ENCODE results near the gene ATP2B3. TPM values are rescaled to one million over a fixed set of nuclear protein-coding genes. Genes with fewer than 3 reads are reported as not detected.

Gene ATP2B3
- total RNA-seq, 4 donors from 2014 or later, result 0.09 to 3.5 TPM; not detected in 2

- H3K27ac ChIP-seq, result no peak overlapping the region
- intact Hi-C loops (cut with DNase I; ENCODE audit: low total_unique reads), result no loop called here
- no peak for DNase-seq
- TF ChIP-seq POLR2A (IDR thresholded peaks at IDR 0.05), result no peak
- no peak for TF ChIP-seq CTCF (IDR thresholded peaks at IDR 0.05)
- H3K9me3 ChIP-seq, result no peaks in the 10 kb centered on the region
- H3K27me3 ChIP-seq, result peaks cover 0 to 1% of the 10 kb centered on the region in 2 donors
- H3K4me1 ChIP-seq, result no peaks in the 10 kb centered on the region
- no peak overlapping the region for H3K4me3 ChIP-seq
- no peaks in the 10 kb centered on the region for H3K36me3 ChIP-seq
These were observed 4.2 kb upstream of the ATP2B3 start for GRCh38 chrX:153513265-153513664.

- H3K36me3 ChIP-seq, result no peaks in the 10 kb centered on the region
- H3K27me3 ChIP-seq, result peaks cover 0 to 3% of the 10 kb centered on the region in 2 donors
- H3K4me1 ChIP-seq, result no peaks in the 10 kb centered on the region
- TF ChIP-seq CTCF (IDR thresholded peaks at IDR 0.05), result no peak
- no peak for TF ChIP-seq POLR2A (IDR thresholded peaks at IDR 0.05)
- no peak overlapping the region for H3K27ac ChIP-seq
- no peaks in the 10 kb centered on the region for H3K9me3 ChIP-seq
- intact Hi-C loops (cut with DNase I; ENCODE audit: low total_unique reads), result no loop called here
- H3K4me3 ChIP-seq, result no peak overlapping the region
- no peak for DNase-seq
These were observed 3.2 kb upstream of the ATP2B3 start for GRCh38 chrX:153514259-153514658.

- H3K27me3 ChIP-seq, result peaks cover 0 to 3% of the 10 kb centered on the region in 2 donors
- no peaks in the 10 kb centered on the region for H3K36me3 ChIP-seq
- no peak overlapping the region for H3K4me3 ChIP-seq
- intact Hi-C loops (cut with DNase I; ENCODE audit: low total_unique reads), result no loop called here
- no peaks in the 10 kb centered on the region for H3K4me1 ChIP-seq
- no peaks in the 10 kb centered on the region for H3K9me3 ChIP-seq
- H3K27ac ChIP-seq, result no peak overlapping the region
- TF ChIP-seq POLR2A (IDR thresholded peaks at IDR 0.05), result no peak
- TF ChIP-seq CTCF (IDR thresholded peaks at IDR 0.05), result no peak
- DNase-seq, result no peak
These were observed 2.0 kb upstream of the ATP2B3 start for GRCh38 chrX:153515435-153515834.

DNA sequence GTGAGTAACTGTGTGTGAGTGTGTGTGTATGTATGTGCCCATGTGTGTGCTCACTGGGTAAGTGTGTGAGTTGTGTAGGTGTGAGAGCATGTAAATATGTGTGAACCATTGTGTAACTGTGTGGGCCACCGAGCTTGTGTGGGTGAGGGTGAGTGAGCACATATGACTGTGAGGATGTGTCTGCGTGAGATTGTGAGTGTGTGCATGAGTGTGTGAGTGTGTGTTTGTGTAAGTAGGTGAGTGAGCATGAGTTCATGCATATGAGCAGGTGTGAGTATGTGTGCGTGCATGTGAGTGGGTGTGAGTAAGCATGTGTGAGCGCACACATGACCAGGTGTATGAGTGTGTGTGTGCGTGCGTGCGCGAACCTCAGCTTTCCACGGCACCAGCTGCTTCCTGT is 1.4 kb upstream of the ATP2B3 start:
- no peak overlapping the region for H3K4me3 ChIP-seq
- H3K27ac ChIP-seq, result no peak overlapping the region
- H3K9me3 ChIP-seq, result no peaks in the 10 kb centered on the region
- intact Hi-C loops (cut with DNase I; ENCODE audit: low total_unique reads), result no loop called here
- H3K4me1 ChIP-seq, result no peaks in the 10 kb centered on the region
- no peaks in the 10 kb centered on the region for H3K36me3 ChIP-seq
- no peak for DNase-seq
- H3K27me3 ChIP-seq, result peaks cover 0 to 3% of the 10 kb centered on the region in 2 donors
- no peak for TF ChIP-seq CTCF (IDR thresholded peaks at IDR 0.05)
- no peak for TF ChIP-seq POLR2A (IDR thresholded peaks at IDR 0.05)

DNA sequence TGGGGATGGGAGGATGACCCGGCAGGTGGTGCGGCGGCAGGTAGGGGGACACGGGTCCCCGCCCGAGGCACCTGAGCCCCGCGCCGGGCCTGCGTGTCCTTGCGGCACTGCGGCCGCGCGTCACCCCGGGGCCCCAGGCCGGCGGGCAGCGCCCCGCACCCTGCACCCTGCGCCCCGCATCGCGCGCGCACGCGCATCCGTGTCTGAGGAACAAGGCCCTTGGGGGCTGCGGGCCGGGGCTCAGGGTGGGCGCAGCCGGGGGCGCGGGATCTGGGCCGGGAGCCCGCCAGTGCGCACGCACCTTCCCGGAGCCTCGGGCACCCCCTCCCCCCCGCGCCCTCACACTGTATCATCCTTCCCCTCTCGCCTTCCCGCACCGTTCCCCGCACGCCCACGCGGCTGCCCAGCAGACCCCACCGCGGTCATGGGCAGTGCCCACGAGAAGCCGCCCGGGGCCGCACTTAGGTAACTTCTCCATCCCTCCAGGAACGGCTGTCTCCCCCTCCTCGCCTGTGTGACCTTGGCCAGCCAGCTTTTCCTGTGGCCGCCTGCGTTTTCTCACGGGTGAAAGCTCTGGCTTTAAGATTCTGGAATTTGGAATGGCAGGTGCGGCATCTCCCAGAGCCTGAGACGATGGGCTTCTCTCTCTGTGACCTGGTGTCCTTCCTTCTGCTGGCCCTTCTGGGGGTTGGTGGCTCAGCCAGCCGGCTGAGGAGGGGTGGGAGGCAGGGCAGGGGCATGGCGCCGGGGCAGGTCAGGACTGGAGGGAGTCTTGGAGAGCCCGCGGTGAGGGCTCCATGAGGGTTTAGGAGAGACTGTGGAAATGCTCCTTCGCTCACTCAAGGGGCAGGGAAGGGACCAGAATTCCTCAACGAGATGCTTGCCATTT is 748 bp downstream of the ATP2B3 start:
- Histone ChIP-seq H3K9me3 (no peaks in the 10 kb centered on the region), H3K4me3 (no peak overlapping the region), H3K4me1 (no peaks in the 10 kb centered on the region), H3K27ac (no peak overlapping the region), H3K36me3 (no peaks in the 10 kb centered on the region), H3K27me3 (peaks cover 0 to 3% of the 10 kb centered on the region in 2 donors)
- no peak for DNase-seq
- no peak for TF ChIP-seq POLR2A (IDR thresholded peaks at IDR 0.05)
- no peak for TF ChIP-seq CTCF (IDR thresholded peaks at IDR 0.05)
- intact Hi-C loops (cut with DNase I; ENCODE audit: low total_unique reads), result no loop called here
